ENCODE results near the gene SMC3. TPM values are rescaled to one million over a fixed set of nuclear protein-coding genes. Genes with fewer than 3 reads are reported as not detected.

Gene SMC3
- total and polyA plus RNA-seq, 2 experiments from 2014 or later = 72.3 to 320 TPM

- TF ChIP-seq CTCF (conservative IDR thresholded peaks at IDR 0.05; ENCODE audit: low read depth in 2 of 2) = no peak
Measured at GRCh38 chr10:110615057-110615747, 47.7 kb downstream of the SMC3 start (continued).

GRCh38 chr10:110616493-110617033, 49.1 kb downstream of the SMC3 start:
- Histone ChIP-seq H3K4me1 (ENCODE audit: insufficient read depth) (peaks cover 8% of the 10 kb centered on the region), H3K27me3 (ENCODE audit: insufficient read depth) (no peaks in the 10 kb centered on the region), H3K9me2 (ENCODE audit: insufficient read depth) (no peaks in the 10 kb centered on the region), H3F3A (replicated peaks; ENCODE audit: low read depth) (no peaks in the 10 kb centered on the region), H3K79me2 (replicated peaks; ENCODE audit: insufficient read depth) (no peaks in the 10 kb centered on the region), H3K4me3 (no peak overlapping the region), H3K27ac (ENCODE audit: low read depth) (no peak overlapping the region), H3K36me3 (ENCODE audit: insufficient read depth) (no peaks in the 10 kb centered on the region), H4K20me1 (replicated peaks; ENCODE audit: insufficient read depth) (no peaks in the 10 kb centered on the region), H3K4me2 (no peak overlapping the region), H2AFZ (no peak overlapping the region)
- no peak overlapping the region for H3K27ac Mint-ChIP-seq
- no peak overlapping the region for H3K4me3 Mint-ChIP-seq
- H3K27me3 Mint-ChIP-seq (ENCODE audit: insufficient read depth, low read depth, poor library complexity) = no peaks in the 10 kb centered on the region
- H3K36me3 Mint-ChIP-seq (ENCODE audit: low read depth) = no peaks in the 10 kb centered on the region
- no peak for DNase-seq (ENCODE audit: low spot score)
- H3K4me1 Mint-ChIP-seq = peaks cover 5% of the 10 kb centered on the region
- TF ChIP-seq EZH2 (IDR thresholded peaks at IDR 0.05; ENCODE audit: low read depth, unreplicated experiment) (no peak), ZNF114 (CRISPR knock-in tag; IDR thresholded peaks at IDR 0.05) (no peak)
- no peaks in the 10 kb centered on the region for H3K9me3 Mint-ChIP-seq
- ATAC-seq = no peak

- Histone ChIP-seq H3K4me3 (no peak overlapping the region), H3F3A (replicated peaks; ENCODE audit: low read depth) (no peaks in the 10 kb centered on the region), H4K20me1 (replicated peaks; ENCODE audit: insufficient read depth) (no peaks in the 10 kb centered on the region), H3K27ac (ENCODE audit: low read depth) (no peak overlapping the region), H3K79me2 (replicated peaks; ENCODE audit: insufficient read depth) (no peaks in the 10 kb centered on the region), H3K4me1 (ENCODE audit: insufficient read depth) (no peaks in the 10 kb centered on the region), H3K4me2 (no peak overlapping the region), H3K36me3 (ENCODE audit: insufficient read depth) (no peaks in the 10 kb centered on the region), H3K9me2 (ENCODE audit: insufficient read depth) (peaks cover 3% of the 10 kb centered on the region; the same call in 1 of the 2 replicates), H2AFZ (no peak overlapping the region), H3K27me3 (ENCODE audit: insufficient read depth) (no peaks in the 10 kb centered on the region)
- DNase-seq (ENCODE audit: low spot score) (no peak), ATAC-seq (no peak)
- no peak overlapping the region for H3K4me3 Mint-ChIP-seq
- no peaks in the 10 kb centered on the region for H3K4me1 Mint-ChIP-seq
- peaks cover 2% of the 10 kb centered on the region for H3K27me3 Mint-ChIP-seq (ENCODE audit: insufficient read depth, low read depth, poor library complexity)
- H3K36me3 Mint-ChIP-seq (ENCODE audit: low read depth) = no peaks in the 10 kb centered on the region
- H3K9me3 Mint-ChIP-seq = no peaks in the 10 kb centered on the region
- no peak overlapping the region for H3K27ac Mint-ChIP-seq
- TF ChIP-seq EZH2phosphoT487 (IDR thresholded peaks at IDR 0.05; ENCODE audit: unreplicated experiment) = no peak
- TF ChIP-seq STAT1 (IDR thresholded peaks at IDR 0.05; ENCODE audit: unreplicated experiment) = no peak
- no peak for TF ChIP-seq ETS1 (IDR thresholded peaks at IDR 0.05)
- TF ChIP-seq EZH2 (IDR thresholded peaks at IDR 0.05; ENCODE audit: low read depth, unreplicated experiment) = no peak
- no peak for TF ChIP-seq JUNB (IDR thresholded peaks at IDR 0.05; ENCODE audit: unreplicated experiment)
- TF ChIP-seq NANOG (IDR thresholded peaks at IDR 0.05; ENCODE audit: borderline replicate concordance) = no peak
- no peak for TF ChIP-seq CTCF (conservative IDR thresholded peaks at IDR 0.05; ENCODE audit: low read depth in 2 of 2)
- TF ChIP-seq ZNF331 (CRISPR knock-in tag; IDR thresholded peaks at IDR 0.05; ENCODE audit: low read depth) = no peak
- no peak for TF ChIP-seq REST (IDR thresholded peaks at IDR 0.05; ENCODE audit: unreplicated experiment)
- TF ChIP-seq POLR2AphosphoS5 (IDR thresholded peaks at IDR 0.05; ENCODE audit: low read depth) = no peak
- TF ChIP-seq ZNF114 (CRISPR knock-in tag; IDR thresholded peaks at IDR 0.05) = no peak
- TF ChIP-seq CREB1 (CRISPR knock-in tag; IDR thresholded peaks at IDR 0.05; ENCODE audit: low read depth) = no peak
Measured at GRCh38 chr10:110617425-110618229, 50.1 kb downstream of the SMC3 start.

Measured in GM23338 (cell line).